NCI-H2171 (cell line): ENCODE results near the gene RPP25.

Experiments
- DNase-seq: peaks from one replicate; lab custom pipeline; 2025; lab: John Stamatoyannopoulos, UW

RPP25 gene, protein sequence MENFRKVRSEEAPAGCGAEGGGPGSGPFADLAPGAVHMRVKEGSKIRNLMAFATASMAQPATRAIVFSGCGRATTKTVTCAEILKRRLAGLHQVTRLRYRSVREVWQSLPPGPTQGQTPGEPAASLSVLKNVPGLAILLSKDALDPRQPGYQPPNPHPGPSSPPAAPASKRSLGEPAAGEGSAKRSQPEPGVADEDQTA

DNA sequence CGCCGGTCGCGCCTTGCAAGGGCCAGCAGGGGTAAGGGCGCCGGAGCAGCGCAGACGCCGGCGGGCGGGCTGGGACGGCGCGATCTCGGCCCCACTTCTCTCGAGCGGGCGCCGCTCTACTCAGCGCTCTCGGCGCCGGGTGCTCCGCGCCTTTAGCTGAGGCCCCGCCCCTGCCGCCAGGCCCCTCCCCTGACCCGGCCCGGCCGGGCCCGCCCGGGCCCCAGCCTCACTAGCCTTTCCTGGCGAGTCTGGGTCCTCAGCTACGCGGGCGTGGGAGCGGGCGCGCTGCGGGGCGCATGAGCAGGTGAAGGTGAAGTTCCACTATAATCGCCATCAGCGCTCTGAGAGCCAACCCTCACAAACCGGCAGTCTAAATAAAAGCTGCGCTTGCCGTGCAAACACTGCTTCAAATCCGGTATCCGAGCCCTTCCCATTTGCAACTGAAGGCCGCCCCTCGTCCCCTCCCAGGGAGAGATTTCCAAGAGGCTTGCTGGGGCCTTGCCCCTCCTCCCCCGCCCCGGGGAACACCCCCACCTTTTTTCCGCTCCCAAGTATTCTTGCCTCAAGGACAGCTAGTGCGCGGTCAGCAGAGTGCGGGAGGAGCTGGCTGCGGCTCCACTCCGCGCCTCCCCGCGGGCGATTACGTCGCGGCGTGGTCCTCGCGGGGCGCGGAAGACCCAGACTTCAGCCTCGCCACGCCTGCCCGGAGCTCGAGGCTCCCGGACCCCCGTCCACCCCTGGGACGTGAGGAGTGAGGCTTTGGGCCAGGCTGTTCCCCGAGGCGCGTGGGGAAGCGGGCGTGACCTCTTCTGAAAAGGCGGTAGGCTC lies at the start of gene RPP25:
Gene RPP25, minus strand, starts transcription at position 125 of the 828 bp plus-strand sequence. CDS start 189 bp downstream, outside the sequence.
- DNase-seq, result peak; percentile 38

DNA sequence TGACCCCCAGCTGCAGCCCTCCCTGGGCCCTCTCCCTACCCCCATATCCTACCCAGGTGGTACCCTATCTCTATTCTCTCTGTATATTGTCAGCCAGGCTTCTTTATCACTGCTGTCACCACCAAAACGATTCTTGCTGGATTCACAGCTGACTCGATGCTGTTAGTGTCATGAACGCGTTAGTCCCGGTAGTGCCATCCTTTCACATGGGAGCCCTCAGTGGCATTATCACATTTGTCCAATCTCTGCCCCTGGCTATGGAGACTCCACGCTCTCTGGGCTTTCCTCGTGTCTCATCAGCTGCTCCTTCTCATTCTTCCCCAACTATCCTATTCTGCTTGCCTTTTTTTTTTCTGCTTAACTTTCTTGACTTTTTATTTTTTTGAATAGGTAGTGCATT lies 45.8 kb upstream of the RPP25 start:
- DNase-seq, result no peak

DNA sequence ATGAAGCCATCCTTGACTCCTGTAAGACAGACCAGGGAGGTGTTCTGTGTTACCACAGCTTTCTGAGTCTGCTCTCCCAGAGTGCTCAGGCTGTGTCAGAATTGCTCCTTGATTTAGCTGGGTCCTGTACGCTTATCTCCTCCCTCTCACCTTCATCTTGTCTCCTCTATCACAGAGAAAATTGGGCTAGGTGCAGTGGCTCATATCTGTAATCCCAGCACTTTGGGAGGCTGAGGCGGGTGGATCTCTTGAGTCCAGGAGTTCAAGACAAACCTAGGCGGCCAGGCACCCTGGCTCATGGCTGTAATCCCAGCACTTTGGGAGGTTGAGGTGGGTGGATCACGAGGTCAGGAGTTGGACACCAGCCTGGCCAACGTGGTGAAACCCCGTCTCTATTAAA lies 44.7 kb upstream of the RPP25 start:
- DNase-seq, result no peak

DNA sequence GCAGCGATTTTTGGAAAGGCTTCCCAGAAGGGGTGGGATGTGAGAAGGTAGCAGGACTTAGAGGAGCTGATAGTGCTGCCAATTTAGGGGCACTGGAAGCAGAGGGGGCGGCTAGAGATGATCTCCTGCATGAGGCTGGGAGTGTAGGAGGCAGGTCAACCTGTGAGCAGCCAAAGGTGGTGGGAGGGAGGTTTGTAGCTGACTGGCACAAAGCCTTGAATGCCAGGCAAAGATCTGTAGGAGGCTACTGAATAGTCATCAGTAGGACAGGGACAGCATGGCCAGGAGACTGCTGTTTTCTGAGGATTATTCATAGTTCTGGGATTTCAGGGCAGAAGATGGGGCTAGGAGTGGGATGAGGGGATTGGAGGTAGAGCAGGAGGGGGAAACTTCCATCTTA lies 41.0 kb upstream of the RPP25 start:
- no peak for DNase-seq

DNA sequence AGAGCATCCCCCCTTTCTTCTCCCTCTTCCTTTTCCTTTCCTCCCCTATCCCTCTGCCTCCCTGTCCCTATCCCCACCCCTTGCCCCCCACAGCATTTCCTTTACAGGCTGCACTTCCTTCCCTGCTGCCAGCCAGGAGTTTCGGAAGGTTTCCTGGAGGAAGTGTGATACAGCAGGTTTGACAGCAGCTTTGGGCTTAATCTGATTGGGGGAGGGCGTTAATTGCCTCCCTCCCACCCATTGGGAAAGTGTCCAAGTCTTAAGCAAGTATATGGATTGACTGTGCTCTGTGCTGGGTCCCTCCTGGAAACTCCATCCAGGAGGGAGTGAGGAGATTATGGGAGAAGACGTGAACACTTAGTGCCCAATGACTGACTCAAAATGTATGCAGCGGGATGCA lies 40.6 kb upstream of the RPP25 start:
- no peak for DNase-seq

DNA sequence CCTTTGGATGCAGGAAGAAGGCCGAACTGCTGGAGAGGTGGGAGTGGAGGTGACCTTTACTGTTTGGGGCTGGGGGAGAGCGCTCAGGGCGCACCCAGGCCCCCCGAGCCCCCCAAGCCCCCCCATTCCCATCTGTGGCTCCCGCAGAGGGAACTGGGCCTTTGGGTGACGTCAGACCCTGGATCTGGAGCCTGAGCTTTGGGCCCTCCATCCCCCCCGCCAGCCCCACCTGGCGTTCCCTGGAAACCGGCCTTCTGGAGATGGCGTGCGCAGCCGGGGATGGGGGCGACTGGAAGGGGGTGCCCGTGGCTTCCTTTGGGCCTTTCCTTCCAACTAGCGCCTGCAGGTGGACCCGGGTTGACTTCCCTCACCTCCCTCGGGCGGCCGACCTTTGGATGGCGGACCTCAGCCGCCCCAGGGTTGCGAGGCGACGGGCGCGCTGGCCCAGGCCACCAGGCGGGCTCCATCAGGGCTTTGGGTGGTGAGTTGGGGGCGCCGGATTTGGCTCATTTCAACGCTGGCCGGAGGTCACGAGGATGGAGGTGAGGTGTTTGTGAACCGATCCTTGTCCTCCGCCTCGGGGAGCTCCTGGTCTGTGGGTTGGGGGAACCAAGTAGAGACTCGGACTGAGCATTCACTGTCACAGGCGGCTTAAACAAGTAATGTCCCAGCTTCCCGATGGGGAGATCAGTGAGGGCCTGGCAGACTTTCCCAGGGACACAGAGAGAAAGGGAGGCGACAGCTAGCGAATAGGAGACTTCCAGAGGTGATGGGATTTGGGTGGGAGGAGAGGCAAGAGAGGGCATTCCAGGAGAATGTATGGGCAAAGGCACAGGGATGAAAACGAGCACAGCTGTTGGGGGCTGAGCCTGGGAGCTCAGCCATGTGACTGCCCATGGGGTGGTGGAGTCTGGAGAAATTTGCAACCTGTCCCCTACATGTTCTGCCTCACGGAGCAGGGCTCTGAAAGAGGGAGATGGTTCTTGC lies 39.5 kb upstream of the RPP25 start:
- peak; percentile 84 for DNase-seq

DNA sequence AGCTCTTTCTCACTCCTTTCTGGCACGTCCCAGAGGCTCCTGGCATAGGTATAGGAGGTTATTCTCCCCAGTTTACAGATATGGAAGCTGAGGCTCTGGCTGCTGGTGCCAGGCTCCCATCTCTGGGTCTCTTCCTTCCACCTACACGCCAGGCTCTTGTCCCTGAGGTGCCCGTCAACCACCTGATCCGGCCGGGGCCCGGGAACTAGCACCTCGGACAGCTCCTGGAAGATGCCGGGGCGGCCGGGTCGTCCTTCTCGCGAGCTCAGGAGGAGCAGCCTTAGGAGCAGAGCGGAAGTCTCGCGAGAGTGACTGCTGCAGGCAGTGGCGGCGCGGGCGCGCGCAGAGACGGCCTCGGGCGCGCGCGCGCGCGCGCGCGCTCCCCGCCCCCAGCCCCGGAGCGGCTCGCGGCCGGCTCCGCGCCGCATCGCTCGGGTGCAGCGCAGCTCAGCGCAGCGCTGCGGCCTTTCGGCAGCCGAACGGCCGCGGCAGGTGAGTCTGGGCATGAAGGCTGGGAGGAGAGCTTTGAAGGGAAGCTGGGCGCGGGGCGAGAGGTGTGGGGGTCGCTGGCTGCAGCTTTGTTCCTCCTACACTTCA lies 38.7 kb upstream of the RPP25 start, which contains the start of gene SCAMP5:
Gene SCAMP5, plus strand, starts transcription at position 382 of the 597 bp plus-strand sequence. CDS start 16,277 bp downstream, outside the sequence.
- DNase-seq, result peak; percentile 98

DNA sequence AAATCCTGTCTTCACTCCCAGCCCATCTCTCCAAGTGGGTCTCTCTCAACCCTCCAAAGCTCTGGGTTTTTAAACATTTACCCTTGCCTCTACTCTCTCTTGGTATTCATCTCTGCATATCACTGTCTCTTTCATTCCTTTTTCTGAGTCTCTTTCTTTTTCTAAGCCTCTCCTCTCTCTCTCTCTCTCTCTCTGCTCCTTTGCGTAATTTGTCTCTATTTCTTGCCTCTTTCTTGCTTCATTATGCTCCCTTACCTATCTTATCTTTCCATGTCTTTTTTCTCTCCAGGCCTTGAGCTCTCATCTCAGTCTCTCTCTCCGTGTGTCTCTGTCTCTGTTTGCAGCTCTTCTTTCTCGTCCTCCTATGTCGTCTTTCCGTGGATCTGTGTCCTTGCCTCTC lies 38.1 kb upstream of the RPP25 start:
- DNase-seq, result no peak

DNA sequence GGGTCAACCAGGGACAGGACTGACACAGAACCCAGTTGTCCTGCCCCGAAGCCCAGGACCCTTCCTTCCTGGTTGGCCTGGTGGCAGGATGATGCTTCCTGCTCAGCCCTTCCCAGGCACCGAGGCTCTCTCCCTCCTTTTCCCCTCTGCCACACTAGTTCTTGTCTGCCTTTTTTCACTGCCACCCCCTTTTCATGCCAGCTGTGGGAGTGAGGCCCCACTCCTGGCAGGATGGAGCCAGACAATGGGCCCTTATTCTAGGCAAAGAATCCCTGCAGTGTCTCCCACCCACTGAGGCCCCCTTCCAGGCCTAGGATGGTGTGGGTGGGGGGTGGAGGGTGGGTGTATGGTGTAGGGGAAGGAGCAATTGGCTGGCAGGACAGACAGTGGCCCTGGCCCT lies 37.7 kb upstream of the RPP25 start:
- no peak for DNase-seq

DNA sequence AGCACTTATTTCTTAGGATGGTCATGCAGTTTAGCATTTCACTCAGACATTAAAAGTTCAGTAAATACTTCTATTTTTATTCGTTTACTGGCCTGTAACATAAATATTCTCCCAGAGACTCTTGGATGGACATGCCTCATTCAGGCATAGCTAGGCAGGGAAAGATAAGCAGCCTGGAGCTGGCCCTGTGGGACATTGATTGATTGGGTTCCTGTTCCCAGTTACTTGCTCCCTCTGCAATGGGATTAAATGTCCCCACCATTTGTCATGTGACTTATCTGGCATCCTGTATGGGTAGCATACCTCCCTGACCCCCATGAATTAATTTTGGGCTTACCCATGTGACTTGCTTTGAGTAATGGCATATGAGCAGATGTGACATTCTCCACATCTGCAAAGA lies 36.0 kb upstream of the RPP25 start:
- DNase-seq, result no peak

DNA sequence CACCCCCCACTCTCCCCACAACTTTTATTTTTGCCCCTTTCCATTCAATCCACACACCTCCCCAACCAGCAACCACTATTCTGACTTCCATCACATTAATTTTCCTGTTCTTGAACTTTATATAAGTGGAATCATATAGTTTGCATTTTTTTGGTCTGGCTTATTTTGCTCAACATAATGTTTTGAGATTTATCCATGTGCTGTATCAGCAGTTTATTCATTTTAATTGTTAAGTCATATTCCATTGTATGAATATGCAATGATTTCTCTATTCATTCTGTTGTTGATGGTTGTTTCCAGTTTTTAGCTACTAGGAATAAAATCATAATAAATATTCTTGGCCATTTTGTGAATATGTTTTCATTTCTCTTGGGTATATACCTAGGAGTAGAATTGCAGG lies 33.0 kb upstream of the RPP25 start:
- DNase-seq, result no peak

DNA sequence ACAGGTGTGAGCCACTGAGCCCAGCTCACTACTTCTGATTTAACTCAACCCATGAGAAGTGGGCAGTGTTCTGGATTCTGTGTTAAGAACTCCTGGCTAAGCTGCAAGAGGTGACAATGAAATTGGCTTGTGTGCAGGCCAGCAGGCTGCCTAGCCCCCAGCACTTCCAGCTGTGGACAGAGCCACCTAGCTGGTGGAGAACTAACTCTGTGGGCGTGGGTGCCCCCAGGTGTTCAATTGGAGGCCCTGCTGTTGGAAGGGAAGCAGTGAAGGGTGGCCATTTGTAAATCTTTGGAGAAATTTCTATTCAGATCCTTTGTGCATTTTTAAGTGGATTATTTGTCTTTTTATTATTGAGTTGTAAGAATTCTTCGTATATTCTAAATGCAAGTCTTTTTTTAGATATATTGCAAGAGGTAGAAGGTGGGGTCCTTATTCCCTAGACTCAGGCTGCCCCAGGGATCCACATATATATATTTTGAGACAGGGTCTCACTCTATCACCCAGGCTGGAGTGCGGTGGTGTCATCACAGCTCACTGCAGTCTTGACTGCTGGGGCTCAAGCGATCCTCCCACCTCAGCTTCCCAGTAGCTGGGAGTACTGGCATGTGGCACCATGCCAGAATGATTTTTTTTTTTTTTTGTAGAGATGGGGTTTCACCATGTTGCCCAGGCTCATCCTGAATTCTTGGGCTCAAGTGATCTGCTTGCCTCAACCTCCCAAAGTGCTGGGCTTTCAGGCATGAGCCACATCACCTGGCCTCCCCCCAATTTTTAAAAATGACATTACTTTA lies 31.6 kb upstream of the RPP25 start:
- peak; percentile 5 for DNase-seq

DNA sequence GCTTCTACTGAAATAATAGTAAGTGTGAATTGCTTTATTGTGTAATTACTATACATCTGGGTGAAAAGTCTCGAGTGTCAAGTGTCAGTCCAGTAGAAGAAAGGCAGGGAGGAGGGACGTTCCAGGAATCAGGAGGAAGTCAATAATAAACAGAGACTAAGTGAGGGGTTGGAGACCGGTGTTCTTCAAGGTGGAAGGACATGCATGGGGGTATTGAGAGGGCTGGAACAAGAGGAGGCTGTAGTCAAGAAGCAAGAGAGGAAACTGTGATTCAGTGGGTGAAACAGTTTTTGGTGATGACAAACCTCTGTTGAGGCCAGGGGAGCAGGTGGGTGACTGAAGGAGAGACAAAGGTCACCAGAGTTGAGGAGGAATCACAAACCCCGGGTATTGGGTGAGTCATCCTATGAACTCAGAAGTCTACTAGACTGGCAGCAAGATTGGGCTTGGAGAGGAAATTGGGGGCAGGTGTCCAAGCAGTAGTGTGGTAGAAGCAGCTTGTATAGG lies 27.2 kb upstream of the RPP25 start:
- DNase-seq, result no peak

DNA sequence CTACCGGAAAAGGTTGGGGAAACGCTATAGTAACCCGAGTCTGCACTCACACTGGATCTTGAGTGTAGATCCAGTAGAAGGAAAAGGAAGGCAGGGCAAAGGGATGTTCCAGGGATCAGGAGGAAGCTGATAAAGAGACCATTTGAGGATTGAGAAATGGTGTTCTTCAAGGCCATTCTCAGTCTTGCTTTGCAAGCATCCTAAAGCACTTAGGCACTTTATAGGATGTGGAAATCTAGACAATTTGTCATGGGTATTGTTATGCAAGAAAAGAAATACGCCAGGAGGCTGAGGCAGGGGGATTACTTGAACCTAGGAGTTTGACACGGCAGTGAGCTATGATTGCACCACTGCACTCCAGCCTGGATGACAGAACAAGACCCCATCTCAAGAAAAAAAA lies 25.6 kb upstream of the RPP25 start:
- no peak for DNase-seq

DNA sequence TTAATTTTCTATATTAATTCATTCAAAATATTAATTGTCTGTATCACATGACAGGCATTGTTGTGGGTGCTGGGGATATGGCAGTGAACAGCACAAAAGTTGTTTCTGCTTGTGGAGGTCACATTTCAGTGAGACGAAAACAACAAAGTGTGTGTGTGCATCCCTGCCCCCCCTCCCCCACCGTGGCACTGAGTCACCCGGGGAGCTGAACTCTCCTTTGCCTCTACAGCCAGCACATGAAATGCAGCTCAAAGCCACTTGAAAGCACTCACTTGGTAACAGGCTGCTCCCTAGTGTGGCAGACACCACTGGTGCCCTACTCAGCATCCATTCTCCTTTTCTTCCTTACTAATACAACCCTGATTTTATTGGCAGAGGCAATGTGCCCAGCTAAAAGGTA lies 21.9 kb upstream of the RPP25 start:
- no peak for DNase-seq

DNA sequence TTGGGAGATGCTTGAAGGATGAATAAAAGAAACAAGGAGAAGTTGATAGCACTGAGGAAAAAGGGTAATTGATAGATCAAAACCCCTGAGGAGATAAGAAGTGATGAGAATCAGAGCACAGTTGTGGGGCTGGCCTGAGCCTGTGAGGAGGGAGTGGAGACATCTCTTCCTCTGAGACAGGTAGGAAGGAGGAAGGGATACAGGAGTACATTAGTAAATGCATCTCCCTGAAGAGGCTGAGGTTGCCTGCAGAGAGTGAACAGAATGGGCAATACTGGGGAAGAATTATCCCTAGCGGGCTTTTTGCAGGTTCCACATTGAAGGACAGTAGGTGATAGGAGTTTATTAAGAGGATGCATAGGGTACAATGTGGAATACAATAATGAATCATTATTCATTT lies 21.5 kb upstream of the RPP25 start:
- no peak for DNase-seq

DNA sequence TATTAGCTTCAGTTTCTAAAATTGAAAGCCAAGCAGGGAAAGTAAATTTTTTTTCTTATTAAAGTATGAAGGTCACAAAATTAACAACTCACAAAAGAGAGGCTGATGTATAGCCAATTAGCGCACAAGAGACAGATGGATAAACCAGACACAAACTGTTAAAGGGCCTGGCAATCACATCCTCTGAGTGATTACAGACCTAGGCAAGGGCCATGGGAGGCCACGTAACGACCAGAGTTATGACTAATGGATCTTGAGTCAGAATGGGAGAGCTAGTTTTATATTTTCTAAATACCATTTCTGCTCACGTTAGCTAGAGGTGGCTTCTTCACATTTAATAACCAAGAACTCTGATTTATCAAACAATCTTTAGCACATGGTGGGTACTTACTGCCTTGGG lies 21.0 kb upstream of the RPP25 start:
- DNase-seq, result no peak

DNA sequence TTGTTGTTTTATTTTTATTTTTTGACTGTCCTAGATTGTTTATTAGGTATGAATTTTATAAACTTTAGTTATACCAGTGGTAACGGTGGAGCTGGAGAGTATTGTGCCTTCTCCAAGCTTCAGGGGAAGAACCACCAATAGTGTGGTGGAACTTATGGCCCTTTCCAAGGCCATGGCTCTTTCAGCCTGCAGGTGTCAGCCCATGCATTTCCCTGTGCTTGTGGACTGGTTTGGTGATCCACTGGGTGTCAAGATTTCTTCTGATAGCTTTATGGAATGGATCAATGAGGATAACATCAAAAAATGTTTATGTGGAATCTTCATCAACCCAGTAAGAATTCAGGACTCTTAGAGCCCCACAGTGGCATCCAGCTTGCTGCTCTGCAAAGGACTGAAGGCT lies 19.6 kb upstream of the RPP25 start:
- no peak for DNase-seq

DNA sequence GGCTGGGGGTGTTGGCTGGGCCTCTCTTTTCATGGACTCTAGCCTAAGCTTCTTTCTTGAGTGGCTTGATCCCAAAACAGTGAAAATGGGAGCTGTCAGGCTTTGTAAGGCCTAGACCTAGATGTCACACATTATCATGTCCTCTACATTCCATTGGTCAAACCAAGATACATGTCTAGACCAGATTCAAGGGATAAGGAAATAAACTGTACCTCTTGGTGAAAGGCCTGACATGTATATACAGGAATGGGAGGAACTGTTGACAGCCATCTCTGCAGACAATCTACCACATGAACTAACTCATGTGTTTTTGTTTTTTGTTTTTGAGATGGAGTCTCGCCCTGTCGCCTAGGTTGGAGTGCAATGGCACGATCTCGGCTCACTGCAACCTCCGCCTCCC lies 11.1 kb upstream of the RPP25 start:
- no peak for DNase-seq

DNA sequence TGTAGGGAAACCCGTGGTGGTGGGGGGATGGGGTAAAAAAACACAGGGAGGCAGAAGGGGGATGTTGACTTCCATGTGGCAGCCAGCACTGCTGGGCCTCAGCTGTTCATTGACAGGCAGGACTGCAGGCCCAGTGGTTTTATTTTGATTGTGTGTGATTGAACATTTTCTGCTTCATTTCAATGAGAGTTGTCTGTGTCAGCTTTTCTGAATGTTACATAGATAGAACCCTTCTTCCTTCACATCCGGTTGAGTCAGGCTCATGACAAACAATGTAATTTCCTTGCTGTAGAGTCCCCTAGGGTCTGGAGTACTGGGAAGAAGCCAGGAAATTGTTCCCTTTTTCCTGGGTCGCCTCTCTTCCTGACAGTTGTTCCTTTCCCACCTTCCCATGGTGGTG lies 8.2 kb upstream of the RPP25 start:
- no peak for DNase-seq

DNA sequence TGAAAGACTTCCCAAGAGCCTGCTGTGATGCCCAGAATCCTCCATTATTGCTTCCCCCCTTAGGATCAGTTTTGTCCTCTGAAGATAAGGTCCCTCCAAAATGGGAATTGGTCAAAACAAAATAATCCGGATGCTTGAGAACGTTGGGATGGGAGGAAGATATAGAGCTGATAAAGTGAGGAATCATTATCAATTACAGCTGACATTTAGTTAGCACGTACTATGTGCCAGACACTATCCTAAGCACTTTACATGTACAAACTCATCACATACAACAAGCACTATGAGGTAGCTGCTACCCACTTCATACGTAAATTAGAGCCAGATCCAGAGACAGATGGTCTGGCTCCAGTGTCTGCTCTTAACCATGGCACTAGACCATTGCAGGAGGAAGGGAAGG lies 6.6 kb upstream of the RPP25 start:
- DNase-seq, result no peak
